SU-DHL-6 (cell line): ENCODE data around the gene KLK5.

Source experiments
- H2AFZ ChIP-seq: fragments of 200-600 bp; sonication (generic); 2 replicates; pipeline ENCODE4 v1.6.1; 2014; ENCODE audit warnings: low read depth, mild to moderate bottlenecking, moderate library complexity, mixed read lengths, antibody characterized with exemption, low read length; ENCODE audit not compliant: severe bottlenecking
- H3F3A ChIP-seq: fragments of 200-600 bp; shearing (Covaris generic); 2 replicates; pipeline ENCODE4 v1.6.0; 2016; ENCODE audit warnings: antibody characterized with exemption, mild to moderate bottlenecking; ENCODE audit not compliant: insufficient read depth
- H3K27ac ChIP-seq: fragments of 200-600 bp; sonication (generic); 2 replicates; pipeline ENCODE4 v1.5.1; 2016; ENCODE audit warnings: low read depth, mild to moderate bottlenecking, low read length, moderate library complexity, mixed read lengths
- H3K27me3 ChIP-seq: fragments of 200-600 bp; sonication (generic), shearing (Covaris generic); 2 replicates; pipeline ENCODE4 v1.6.0; 2014; ENCODE audit warnings: mild to moderate bottlenecking, low read length
- H3K36me3 ChIP-seq: fragments of 200-600 bp; sonication (generic); 2 replicates; pipeline ENCODE4 v1.6.1; 2014; ENCODE audit warnings: mild to moderate bottlenecking, low read length, mixed read lengths
- H3K4me2 ChIP-seq: fragments of 300-600, 200-600 bp; shearing (Covaris generic), sonication (generic); 2 replicates; pipeline ENCODE4 v1.6.0; 2014; ENCODE audit warnings: low read length, low read depth, mild to moderate bottlenecking; ENCODE audit not compliant: poor library complexity, severe bottlenecking
- H3K4me3 ChIP-seq: fragments of 200-600 bp; sonication (generic); 2 replicates; pipeline ENCODE4 v1.5.1; 2014; ENCODE audit warnings: antibody characterized with exemption, low read length, mild to moderate bottlenecking, mixed read lengths; ENCODE audit not compliant: insufficient read depth, poor library complexity, severe bottlenecking
- H3K79me2 ChIP-seq: fragments of 200-600 bp; sonication (generic); 2 replicates; pipeline ENCODE4 v1.6.1; 2014; ENCODE audit warnings: mild to moderate bottlenecking, low read length, moderate library complexity; ENCODE audit not compliant: insufficient read depth
- H3K9ac ChIP-seq: fragments of 200-600 bp; sonication (generic); 2 replicates; pipeline ENCODE4 v1.7.0; 2014; ENCODE audit warnings: mild to moderate bottlenecking, low read length
- H3K9me2 ChIP-seq: fragments of 200-600 bp; sonication (generic); replicated peaks from 2 replicates; pipeline ENCODE4 v1.6.1; 2014; ENCODE audit warnings: low read length; ENCODE audit not compliant: insufficient read depth
- H3K9me3 ChIP-seq: fragments of 200-600 bp; sonication (generic); 2 replicates; pipeline ENCODE4 v1.6.1; 2014; ENCODE audit warnings: low read length, mixed read lengths; ENCODE audit not compliant: insufficient read depth
- H4K20me1 ChIP-seq: fragments of 200-600 bp; sonication (generic); 2 replicates; pipeline ENCODE4 v1.6.1; 2014; ENCODE audit warnings: low read depth, mild to moderate bottlenecking, antibody characterized with exemption, low read length, moderate library complexity, mixed read lengths
- EZH2phosphoT487 ChIP-seq: fragments of 200-600 bp; sonication (generic), shearing (Covaris generic); conservative IDR thresholded peaks from 2 replicates; pipeline ENCODE4 v1.6.1; 2018; ENCODE audit warnings: mild to moderate bottlenecking, antibody characterized with exemption, low read length, moderate library complexity, mixed read lengths
- TF ChIP-seq, protein P1 (sequence below): fragments of 200-600 bp; sonication (generic); IDR thresholded peaks from one replicate; pipeline ENCODE4 v1.5.1; 2017; ENCODE audit warnings: antibody characterized with exemption, mild to moderate bottlenecking, low read length, moderate library complexity; ENCODE audit not compliant: insufficient read depth, poor library complexity, severe bottlenecking

The KLK5 gene

DNA sequence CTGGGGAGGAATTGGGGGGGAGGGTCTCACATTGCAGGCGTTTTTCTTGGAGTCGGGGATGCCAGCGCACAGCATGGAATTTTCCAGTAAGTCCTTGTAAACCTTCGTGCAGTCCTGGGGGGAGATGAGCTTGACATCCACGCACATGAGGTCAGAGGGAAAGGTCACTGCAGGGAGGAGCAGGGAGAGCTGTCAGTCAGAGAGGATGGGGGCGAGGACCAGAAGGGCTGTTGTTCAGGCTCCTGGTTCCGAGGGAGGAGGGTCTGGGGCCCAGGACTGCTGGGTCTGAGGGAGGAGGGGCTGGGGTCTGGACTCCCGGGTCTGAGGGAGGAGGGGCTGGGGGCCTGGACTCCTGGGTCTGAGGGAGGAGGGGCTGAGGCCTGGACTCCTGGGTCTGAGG lies 26.9 kb upstream of the KLK5 start:
- no peak for TF ChIP-seq EZH2phosphoT487
- TF ChIP-seq, protein P1, sequence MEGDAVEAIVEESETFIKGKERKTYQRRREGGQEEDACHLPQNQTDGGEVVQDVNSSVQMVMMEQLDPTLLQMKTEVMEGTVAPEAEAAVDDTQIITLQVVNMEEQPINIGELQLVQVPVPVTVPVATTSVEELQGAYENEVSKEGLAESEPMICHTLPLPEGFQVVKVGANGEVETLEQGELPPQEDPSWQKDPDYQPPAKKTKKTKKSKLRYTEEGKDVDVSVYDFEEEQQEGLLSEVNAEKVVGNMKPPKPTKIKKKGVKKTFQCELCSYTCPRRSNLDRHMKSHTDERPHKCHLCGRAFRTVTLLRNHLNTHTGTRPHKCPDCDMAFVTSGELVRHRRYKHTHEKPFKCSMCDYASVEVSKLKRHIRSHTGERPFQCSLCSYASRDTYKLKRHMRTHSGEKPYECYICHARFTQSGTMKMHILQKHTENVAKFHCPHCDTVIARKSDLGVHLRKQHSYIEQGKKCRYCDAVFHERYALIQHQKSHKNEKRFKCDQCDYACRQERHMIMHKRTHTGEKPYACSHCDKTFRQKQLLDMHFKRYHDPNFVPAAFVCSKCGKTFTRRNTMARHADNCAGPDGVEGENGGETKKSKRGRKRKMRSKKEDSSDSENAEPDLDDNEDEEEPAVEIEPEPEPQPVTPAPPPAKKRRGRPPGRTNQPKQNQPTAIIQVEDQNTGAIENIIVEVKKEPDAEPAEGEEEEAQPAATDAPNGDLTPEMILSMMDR, result no peak
- Histone ChIP-seq H3F3A (no peaks in the 10 kb centered on the region), H3K79me2 (no peaks in the 10 kb centered on the region), H2AFZ (no peak overlapping the region), H3K36me3 (no peaks in the 10 kb centered on the region), H4K20me1 (no peaks in the 10 kb centered on the region), H3K27me3 (no peaks in the 10 kb centered on the region), H3K4me3 (no peak overlapping the region), H3K4me2 (no peak overlapping the region), H3K9me3 (no peaks in the 10 kb centered on the region), H3K9me2 (no peaks in the 10 kb centered on the region), H3K9ac (no peak overlapping the region), H3K27ac (no peak overlapping the region)

DNA sequence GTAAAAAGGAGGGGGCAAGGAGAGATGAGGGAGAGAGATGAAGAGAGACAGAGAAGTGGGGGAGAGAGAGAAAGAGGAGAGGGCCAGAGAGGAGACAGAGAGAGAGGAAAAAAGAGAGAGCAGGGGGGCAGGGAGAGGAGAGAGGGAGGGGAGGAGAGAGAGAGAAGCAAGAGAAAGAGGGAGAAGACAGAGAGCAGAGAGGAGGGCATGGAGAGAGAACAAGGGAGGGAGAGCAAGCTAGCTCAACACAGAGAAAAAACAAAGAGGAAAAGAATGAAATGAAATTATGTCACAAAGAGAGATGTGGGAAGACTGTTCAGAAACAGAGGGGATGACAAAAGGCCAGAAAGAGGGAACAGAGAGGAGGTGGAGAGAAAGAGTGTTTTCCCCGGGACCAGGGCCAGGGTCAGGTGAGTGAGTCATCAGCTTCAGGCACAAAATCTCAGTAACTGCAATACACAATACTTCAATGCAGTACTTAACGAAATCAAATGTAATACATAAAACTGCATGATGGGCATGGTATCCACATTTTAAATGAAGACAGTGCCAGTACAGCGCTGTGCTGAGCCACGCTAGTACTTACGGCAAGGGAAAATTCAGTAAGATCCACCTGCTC lies 26.0 kb upstream of the KLK5 start:
- H3K27me3 ChIP-seq, result no peaks in the 10 kb centered on the region
- no peaks in the 10 kb centered on the region for H3K9me3 ChIP-seq
- no peak overlapping the region for H2AFZ ChIP-seq
- no peaks in the 10 kb centered on the region for H3K36me3 ChIP-seq
- H3K9me2 ChIP-seq, result no peaks in the 10 kb centered on the region
- H3K4me2 ChIP-seq, result no peak overlapping the region
- no peak overlapping the region for H3K9ac ChIP-seq
- no peaks in the 10 kb centered on the region for H3K79me2 ChIP-seq
- no peak overlapping the region for H3K4me3 ChIP-seq
- TF ChIP-seq, protein P1, result no peak
- no peak for TF ChIP-seq EZH2phosphoT487
- no peaks in the 10 kb centered on the region for H3F3A ChIP-seq
- H4K20me1 ChIP-seq, result no peaks in the 10 kb centered on the region
- no peak overlapping the region for H3K27ac ChIP-seq

DNA sequence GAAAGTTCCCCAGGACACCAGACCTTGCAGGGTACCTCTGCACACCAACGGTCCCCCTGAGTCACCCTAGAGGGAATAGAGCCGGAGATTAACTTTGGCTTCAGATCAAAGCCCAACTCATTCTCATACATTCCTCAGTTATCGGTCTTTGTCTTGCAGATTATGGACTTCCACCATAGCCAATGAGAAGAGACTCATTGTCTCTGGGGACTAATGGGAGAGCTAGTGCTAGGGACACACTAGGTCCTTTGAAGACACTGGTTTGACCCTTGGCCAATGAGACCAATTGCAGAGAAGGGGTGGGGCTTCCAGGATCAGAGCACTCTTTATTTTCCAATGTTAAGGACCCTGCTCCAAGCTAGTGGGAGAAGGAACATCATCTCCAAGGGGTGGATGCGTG lies 24.8 kb upstream of the KLK5 start:
- no peaks in the 10 kb centered on the region for H3K27me3 ChIP-seq
- H3K9me2 ChIP-seq, result no peaks in the 10 kb centered on the region
- no peak overlapping the region for H3K9ac ChIP-seq
- H2AFZ ChIP-seq, result no peak overlapping the region
- H4K20me1 ChIP-seq, result no peaks in the 10 kb centered on the region
- TF ChIP-seq EZH2phosphoT487, result no peak
- TF ChIP-seq, protein P1, result no peak
- no peaks in the 10 kb centered on the region for H3K9me3 ChIP-seq
- H3K27ac ChIP-seq, result no peak overlapping the region
- no peaks in the 10 kb centered on the region for H3K36me3 ChIP-seq
- H3K79me2 ChIP-seq, result no peaks in the 10 kb centered on the region
- H3K4me3 ChIP-seq, result no peak overlapping the region
- no peak overlapping the region for H3K4me2 ChIP-seq
- no peaks in the 10 kb centered on the region for H3F3A ChIP-seq
